ENCODE data around the gene AQP10. TPM values are rescaled to one million over a fixed set of nuclear protein-coding genes. Genes with fewer than 3 reads are reported as not detected.
"Not testable (repeated sequence)": the region's sequence is repeated elsewhere in the genome, so short reads cannot be mapped to it uniquely, and the experiment has no call there.

Gene AQP10
- total RNA-seq, 2 experiments from 2014 or later, result 0.14 TPM; not detected in 1

DNA sequence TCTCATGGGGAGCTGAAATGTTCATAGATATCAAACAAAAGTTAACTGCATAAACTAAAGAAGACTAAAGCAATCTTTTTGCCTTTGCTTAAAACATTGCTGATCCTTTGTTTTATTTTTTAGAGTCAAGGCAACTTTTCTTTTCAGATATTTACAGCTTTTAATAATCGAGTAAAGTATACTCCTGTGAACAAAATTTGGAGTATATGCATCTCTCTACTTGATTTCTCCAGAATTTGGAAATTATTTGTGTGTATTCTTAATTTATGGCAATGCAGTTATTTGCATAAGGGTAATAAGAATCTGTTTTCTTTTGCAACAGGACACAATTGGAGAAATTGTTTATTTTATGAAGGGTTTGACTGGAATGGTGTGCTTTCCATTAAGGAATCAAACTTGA is 4.2 kb upstream of the AQP10 start:
- H3K27me3 Mint-ChIP-seq, result no peaks in the 10 kb centered on the region
- intact Hi-C loops (cut with micrococcal nuclease), result no loop called here
- no peak overlapping the region for H3K27ac Mint-ChIP-seq
- TF ChIP-seq, protein P1, sequence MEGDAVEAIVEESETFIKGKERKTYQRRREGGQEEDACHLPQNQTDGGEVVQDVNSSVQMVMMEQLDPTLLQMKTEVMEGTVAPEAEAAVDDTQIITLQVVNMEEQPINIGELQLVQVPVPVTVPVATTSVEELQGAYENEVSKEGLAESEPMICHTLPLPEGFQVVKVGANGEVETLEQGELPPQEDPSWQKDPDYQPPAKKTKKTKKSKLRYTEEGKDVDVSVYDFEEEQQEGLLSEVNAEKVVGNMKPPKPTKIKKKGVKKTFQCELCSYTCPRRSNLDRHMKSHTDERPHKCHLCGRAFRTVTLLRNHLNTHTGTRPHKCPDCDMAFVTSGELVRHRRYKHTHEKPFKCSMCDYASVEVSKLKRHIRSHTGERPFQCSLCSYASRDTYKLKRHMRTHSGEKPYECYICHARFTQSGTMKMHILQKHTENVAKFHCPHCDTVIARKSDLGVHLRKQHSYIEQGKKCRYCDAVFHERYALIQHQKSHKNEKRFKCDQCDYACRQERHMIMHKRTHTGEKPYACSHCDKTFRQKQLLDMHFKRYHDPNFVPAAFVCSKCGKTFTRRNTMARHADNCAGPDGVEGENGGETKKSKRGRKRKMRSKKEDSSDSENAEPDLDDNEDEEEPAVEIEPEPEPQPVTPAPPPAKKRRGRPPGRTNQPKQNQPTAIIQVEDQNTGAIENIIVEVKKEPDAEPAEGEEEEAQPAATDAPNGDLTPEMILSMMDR (IDR thresholded peaks at IDR 0.05), result no peak
- POLR2A ChIA-PET, result no interaction called here
- DNase-seq, result no peak
- no peak for ATAC-seq
- no peaks in the 10 kb centered on the region for H3K4me1 Mint-ChIP-seq (ENCODE audit: low read depth)
- CTCF ChIA-PET, result interaction anchor here (1.2 to 3.9 kb wide), 2 partner anchors 8 to 18 kb away, joined by 3 to 13 read pairs; partner anchors contain the start of gene ATP8B2
- H3K4me3 Mint-ChIP-seq, result no peak overlapping the region
- no peaks in the 10 kb centered on the region for H3K36me3 Mint-ChIP-seq (ENCODE audit: low read depth)
- H3K9me3 Mint-ChIP-seq, result peaks cover 4% of the 10 kb centered on the region

DNA sequence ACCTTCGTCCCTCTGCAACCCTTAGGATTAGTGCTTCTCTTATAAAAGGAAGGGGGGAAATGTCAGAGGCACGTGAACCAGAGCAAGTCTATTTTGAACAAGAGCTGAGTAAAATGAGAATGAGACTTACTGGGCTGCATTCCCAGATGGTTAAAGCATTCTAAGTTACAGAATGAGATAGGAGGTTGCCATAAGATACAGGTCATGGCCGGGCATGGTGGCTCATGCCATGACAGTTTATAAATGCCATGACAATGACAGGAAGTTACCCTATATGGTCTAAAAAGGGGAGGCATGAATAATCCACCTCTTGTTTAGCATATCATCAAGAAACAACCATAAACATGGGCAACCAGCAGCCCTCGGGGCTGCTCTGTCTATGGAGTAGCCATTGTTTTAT is 2.5 kb upstream of the AQP10 start:
- intact Hi-C loops (cut with micrococcal nuclease), result no loop called here
- ChIA-PET POLR2A (no interaction called here), CTCF (interaction anchor here (3.9 kb wide), 1 partner anchor 17 kb away, joined by 13 read pairs; no protein-coding TSS in a partner anchor)
- Mint-ChIP-seq H3K4me1 (ENCODE audit: low read depth) (no peaks in the 10 kb centered on the region), H3K9me3 (peaks cover 4% of the 10 kb centered on the region), H3K4me3 (no peak overlapping the region), H3K36me3 (ENCODE audit: low read depth) (no peaks in the 10 kb centered on the region), H3K27ac (no peak overlapping the region), H3K27me3 (no peaks in the 10 kb centered on the region)
- TF ChIP-seq, protein P1 (IDR thresholded peaks at IDR 0.05), result no peak
- DNase-seq (no peak), ATAC-seq (no peak)

- H3K4me3 Mint-ChIP-seq; CTCF ChIA-PET; POLR2A ChIA-PET; ATAC-seq; DNase-seq; intact Hi-C loops (cut with micrococcal nuclease); H3K27me3 Mint-ChIP-seq; H3K36me3 Mint-ChIP-seq (ENCODE audit: low read depth); H3K9me3 Mint-ChIP-seq; H3K27ac Mint-ChIP-seq: not testable (repeated sequence)
- peaks cover 11% of the 10 kb centered on the region for H3K4me1 Mint-ChIP-seq (ENCODE audit: low read depth)
Observed at GRCh38 chr1:154321609-154321934, 679 bp downstream of the AQP10 start.

DNA sequence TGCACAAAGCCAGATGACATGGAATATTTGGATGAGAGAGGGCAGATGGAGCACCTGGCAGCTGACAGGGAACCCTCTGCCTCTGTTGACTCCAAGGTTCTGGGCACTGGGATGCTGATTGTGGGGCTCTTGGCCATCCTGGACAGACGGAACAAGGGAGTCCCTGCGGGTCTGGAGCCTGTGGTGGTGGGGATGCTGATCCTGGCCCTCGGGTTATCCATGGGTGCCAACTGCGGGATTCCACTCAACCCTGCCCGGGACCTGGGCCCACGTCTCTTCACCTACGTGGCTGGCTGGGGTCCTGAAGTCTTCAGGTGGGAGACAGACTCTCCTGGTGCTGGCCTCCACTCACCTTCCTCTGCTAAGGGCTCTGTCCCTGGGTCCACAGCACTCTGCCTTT is 2.6 kb downstream of the AQP10 start:
- intact Hi-C loops (cut with micrococcal nuclease), result no loop called here
- Mint-ChIP-seq H3K36me3 (ENCODE audit: low read depth) (no peaks in the 10 kb centered on the region), H3K27ac (no peak overlapping the region), H3K9me3 (no peaks in the 10 kb centered on the region), H3K4me3 (no peak overlapping the region), H3K4me1 (ENCODE audit: low read depth) (peaks cover 28% of the 10 kb centered on the region), H3K27me3 (no peaks in the 10 kb centered on the region)
- POLR2A ChIA-PET, result interaction anchor here (0.6 to 3.7 kb wide), 3 partner anchors 11 to 142 kb away, joined by 3 to 33 read pairs (median 3); no protein-coding TSS in a partner anchor
- TF ChIP-seq, protein P1 (IDR thresholded peaks at IDR 0.05), result no peak
- CTCF ChIA-PET, result interaction anchor here (0.9 to 7.7 kb wide), 8 partner anchors 12 to 156 kb away, joined by 3 to 214 read pairs (median 4); no protein-coding TSS in a partner anchor
- ATAC-seq (no peak), DNase-seq (no peak)

- intact Hi-C loops (cut with micrococcal nuclease), result no loop called here
- H3K4me1 Mint-ChIP-seq (ENCODE audit: low read depth), result peaks cover 32% of the 10 kb centered on the region
- DNase-seq (no peak), ATAC-seq (no peak)
- peak overlapping the region; percentile 95 for H3K27ac Mint-ChIP-seq
- H3K36me3 Mint-ChIP-seq (ENCODE audit: low read depth), result peaks cover 3% of the 10 kb centered on the region
- peak overlapping the region; percentile 91 for H3K4me3 Mint-ChIP-seq
- no peaks in the 10 kb centered on the region for H3K9me3 Mint-ChIP-seq
- CTCF ChIA-PET, result interaction anchor here (0.6 to 7.7 kb wide), 9 partner anchors 9 to 155 kb away, joined by 4 to 214 read pairs (median 4); no protein-coding TSS in a partner anchor
- no peaks in the 10 kb centered on the region for H3K27me3 Mint-ChIP-seq
- TF ChIP-seq, protein P1 (IDR thresholded peaks at IDR 0.05), result no peak
- POLR2A ChIA-PET, result interaction anchor here (1.5 to 3.7 kb wide), 2 partner anchors 10 to 47 kb away, joined by 3 to 33 read pairs; no protein-coding TSS in a partner anchor
Observed at GRCh38 chr1:154324241-154324640, 3.3 kb downstream of the AQP10 start.

Measured in activated CD8-positive, alpha-beta T cell treated with anti-CD3 and anti-CD28 coated beads for 36 hours (primary cell).